Neutrophil (primary cell): ENCODE data around the gene KIF3B.
"Not testable (repeated sequence)": the region's sequence is repeated elsewhere in the genome, so short reads cannot be mapped to it uniquely, and the experiment has no call there.

Experiments used
- H3K27ac ChIP-seq: fragments of 200-600 bp; sonication (generic); 2 replicates; pipeline ENCODE4 v1.5.1; 2016; ENCODE audit warnings: mild to moderate bottlenecking, moderate library complexity
- H3K27me3 ChIP-seq: fragments of 200-600 bp; sonication (generic); 2 replicates; pipeline ENCODE4 v1.6.0; 2016; ENCODE audit warnings: mild to moderate bottlenecking
- H3K36me3 ChIP-seq: fragments of 200-600 bp; sonication (generic); 2 replicates; pipeline ENCODE4 v1.5.1; 2017
- H3K4me1 ChIP-seq, 2 experiments: fragments of 200-600 bp in 1 of 2; sonication (generic) in 1 of 2; 1 replicate in 1 of 2; 2 replicates in 1 of 2; pipeline versions ENCODE4 v1.5.1 to v1.6.1; 2013 to 2016; ENCODE audit warnings: low read depth in 1 of 2, low read length in 1 of 2, mild to moderate bottlenecking in 1 of 2, moderate library complexity in 1 of 2; ENCODE audit not compliant: control insufficient read depth in 1 of 2, insufficient read depth in 1 of 2
- H3K4me3 ChIP-seq, 2 experiments: fragments of 200-600 bp in 1 of 2; sonication (generic) in 1 of 2; 1 replicate in 1 of 2; 2 replicates in 1 of 2; pipeline ENCODE4 v1.5.1; 2013 to 2016; ENCODE audit warnings: low read depth in 1 of 2, low read length in 1 of 2, mild to moderate bottlenecking in 1 of 2, moderate library complexity in 1 of 2
- H3K9me3 ChIP-seq: fragments of 200-600 bp; sonication (generic); 2 replicates; pipeline ENCODE4 v1.5.1; 2016
- TF ChIP-seq, protein P1 (sequence below): fragments of 200-600 bp; sonication (generic); IDR thresholded peaks from 2 replicates; pipeline ENCODE4 v1.5.1; 2016; ENCODE audit warnings: antibody characterized with exemption

Gene KIF3B

DNA sequence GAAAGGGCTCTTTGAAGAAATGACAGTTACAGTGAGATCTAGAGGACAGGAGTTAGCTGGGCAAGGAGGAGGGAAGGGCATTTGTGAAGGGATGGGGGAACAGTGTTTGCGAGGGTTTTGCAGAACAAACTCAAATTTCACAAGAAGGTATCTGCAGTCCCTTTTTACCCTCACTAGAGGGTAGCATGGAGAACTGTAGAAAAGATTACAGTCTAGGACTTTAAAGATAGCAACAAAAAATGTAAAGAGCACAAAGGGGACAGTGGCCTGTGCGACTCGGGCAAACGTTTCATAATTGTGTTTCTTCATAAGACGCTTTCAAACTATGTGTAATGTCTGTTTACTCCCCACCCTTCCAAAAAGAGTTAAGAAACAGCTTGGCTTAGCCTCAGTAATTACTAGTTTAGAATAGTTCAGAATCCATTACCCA lies 59.5 kb downstream of the KIF3B start:
- Histone ChIP-seq H3K4me1 (peaks cover 27 to 29% of the 10 kb centered on the region in 2 experiments), H3K9me3 (no peaks in the 10 kb centered on the region), H3K4me3 (no peak overlapping the region), H3K27ac (peak overlapping the region; percentile 53), H3K36me3 (peaks cover 13% of the 10 kb centered on the region), H3K27me3 (no peaks in the 10 kb centered on the region)
- TF ChIP-seq, protein P1, sequence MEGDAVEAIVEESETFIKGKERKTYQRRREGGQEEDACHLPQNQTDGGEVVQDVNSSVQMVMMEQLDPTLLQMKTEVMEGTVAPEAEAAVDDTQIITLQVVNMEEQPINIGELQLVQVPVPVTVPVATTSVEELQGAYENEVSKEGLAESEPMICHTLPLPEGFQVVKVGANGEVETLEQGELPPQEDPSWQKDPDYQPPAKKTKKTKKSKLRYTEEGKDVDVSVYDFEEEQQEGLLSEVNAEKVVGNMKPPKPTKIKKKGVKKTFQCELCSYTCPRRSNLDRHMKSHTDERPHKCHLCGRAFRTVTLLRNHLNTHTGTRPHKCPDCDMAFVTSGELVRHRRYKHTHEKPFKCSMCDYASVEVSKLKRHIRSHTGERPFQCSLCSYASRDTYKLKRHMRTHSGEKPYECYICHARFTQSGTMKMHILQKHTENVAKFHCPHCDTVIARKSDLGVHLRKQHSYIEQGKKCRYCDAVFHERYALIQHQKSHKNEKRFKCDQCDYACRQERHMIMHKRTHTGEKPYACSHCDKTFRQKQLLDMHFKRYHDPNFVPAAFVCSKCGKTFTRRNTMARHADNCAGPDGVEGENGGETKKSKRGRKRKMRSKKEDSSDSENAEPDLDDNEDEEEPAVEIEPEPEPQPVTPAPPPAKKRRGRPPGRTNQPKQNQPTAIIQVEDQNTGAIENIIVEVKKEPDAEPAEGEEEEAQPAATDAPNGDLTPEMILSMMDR, result peak; percentile 19

DNA sequence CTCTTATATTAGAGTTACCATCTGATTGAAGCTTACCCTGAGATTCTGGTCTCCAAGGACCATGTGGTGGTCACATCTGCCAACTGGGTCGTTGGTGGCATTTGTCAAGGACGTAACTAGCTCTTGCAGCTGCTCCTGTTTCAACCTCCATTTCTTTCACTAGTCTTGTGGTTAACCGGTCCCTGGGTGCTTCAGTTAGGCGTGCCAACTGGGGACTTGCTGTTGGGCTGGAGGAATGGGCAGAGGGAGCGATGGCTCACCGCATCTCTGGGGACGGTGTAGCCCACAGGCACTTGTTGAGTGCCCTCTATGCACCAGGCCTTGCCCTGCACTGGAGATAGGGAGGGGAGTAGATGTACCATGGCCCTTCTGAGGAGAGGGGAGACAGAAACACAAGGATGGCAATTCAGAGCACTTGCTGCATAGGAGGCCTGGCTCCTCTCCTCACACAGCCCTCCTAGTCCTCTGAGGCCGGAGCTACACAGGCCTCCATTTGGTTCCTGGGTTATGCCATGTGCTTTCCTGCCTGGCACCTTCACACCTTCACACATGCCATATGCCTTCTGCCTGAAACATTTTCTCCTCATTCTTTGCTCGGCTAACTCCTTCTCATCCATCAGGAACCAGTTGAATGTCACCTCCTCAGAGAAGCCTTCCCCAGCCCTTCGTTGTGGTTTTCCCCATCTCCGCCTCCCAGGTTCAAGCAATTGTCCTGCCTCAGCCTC lies 60.6 kb downstream of the KIF3B start:
- H3K27ac ChIP-seq, result no peak overlapping the region
- TF ChIP-seq, protein P1, result no peak
- H3K4me3 ChIP-seq, result no peak overlapping the region
- peaks cover 27 to 29% of the 10 kb centered on the region in 2 experiments for H3K4me1 ChIP-seq
- no peaks in the 10 kb centered on the region for H3K27me3 ChIP-seq
- no peaks in the 10 kb centered on the region for H3K9me3 ChIP-seq
- H3K36me3 ChIP-seq, result peaks cover 1% of the 10 kb centered on the region

DNA sequence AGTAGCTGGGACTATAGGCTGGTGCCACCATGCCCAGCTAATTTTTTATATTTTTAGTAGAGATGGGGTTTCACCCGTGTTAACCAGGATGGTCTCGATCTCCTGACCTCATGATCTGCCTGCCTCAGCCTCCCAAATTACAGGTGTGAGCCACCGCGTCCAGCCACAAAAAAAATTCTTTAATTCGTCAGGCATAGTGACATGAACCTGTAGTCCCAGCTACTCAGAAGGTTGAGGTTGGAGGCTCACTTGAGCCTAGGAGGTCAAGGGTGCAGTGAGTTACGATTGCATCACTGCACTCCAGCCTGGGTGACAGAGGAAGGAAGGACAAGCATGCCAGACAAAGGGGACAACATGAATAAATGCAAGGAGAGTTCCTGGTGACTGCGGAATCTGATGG lies 61.2 kb downstream of the KIF3B start:
- Histone ChIP-seq H3K4me3 (no peak overlapping the region), H3K36me3 (no peaks in the 10 kb centered on the region), H3K9me3 (no peaks in the 10 kb centered on the region), H3K27ac (no peak overlapping the region), H3K4me1 (peaks cover 27 to 29% of the 10 kb centered on the region in 2 experiments), H3K27me3 (no peaks in the 10 kb centered on the region)
- TF ChIP-seq, protein P1, result no peak

DNA sequence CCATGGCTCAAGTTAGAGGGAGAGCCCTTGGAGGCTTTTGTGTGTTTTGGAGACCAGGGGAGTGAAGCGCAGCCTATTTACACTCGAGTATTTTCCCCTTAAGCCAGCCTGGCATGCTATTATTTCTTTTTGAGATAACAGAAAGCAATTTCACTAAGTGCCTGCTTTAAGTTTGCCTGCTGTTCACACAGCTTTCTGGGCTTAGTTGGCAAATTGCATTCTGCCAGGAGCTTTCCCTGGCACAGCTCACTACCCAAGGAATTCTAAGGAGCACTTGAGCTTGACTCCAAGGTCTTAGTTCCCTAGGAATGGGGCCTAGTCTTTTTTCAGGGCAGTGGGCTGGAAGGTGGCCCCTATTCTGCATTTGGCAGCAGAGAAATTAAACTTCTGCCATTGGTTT lies 61.7 kb downstream of the KIF3B start:
- Histone ChIP-seq H3K27ac (no peak overlapping the region), H3K9me3 (no peaks in the 10 kb centered on the region), H3K27me3 (no peaks in the 10 kb centered on the region), H3K4me1 (peaks cover 24 to 26% of the 10 kb centered on the region in 2 experiments), H3K36me3 (no peaks in the 10 kb centered on the region), H3K4me3 (no peak overlapping the region)
- TF ChIP-seq, protein P1, result no peak

DNA sequence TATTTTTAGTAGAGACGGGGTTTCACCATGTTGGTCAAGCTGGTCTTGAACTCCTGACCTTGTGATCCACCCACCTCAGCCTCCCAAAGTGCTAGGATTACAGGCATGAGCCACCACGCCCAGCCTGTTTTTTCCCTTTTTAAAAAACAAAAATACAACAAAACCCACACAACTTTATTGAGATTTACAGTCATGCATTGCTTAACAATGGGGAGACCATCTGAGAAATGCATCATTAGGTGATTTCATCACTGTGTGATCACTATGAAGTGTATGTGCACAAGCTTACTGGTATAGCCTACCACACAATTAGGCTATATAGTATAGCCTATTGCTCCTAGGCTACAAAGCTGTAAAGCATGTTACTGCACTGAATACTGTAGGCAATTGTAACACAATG lies 63.6 kb downstream of the KIF3B start:
- not testable (repeated sequence) for H3K4me3 ChIP-seq, H3K9me3 ChIP-seq, H3K36me3 ChIP-seq, H3K27me3 ChIP-seq, H3K27ac ChIP-seq
- H3K4me1 ChIP-seq, result peaks cover 18 to 20% of the 10 kb centered on the region in 2 experiments

DNA sequence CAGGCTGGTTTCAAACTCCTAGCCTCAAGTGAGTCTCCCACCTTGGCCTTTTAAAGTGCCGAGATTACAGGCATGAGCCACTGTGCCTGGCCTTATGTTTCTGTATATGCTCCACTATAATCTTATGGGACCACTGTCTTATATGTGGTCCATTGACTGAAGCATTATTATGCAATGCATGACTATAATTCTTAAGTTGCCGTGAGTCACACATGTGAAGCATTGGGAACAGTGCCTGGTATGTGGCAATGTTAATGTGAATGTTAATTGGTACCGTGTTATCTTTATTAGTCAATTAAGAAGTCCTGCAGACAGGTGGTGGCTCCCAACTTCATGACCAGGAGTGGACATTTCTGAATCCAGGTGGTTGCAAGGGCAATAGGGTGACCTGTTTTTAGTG lies 66.0 kb downstream of the KIF3B start:
- Histone ChIP-seq H3K27me3 (no peaks in the 10 kb centered on the region), H3K4me1 (peaks cover 0 to 8% of the 10 kb centered on the region in 2 experiments), H3K9me3 (no peaks in the 10 kb centered on the region), H3K4me3 (no peak overlapping the region), H3K36me3 (no peaks in the 10 kb centered on the region), H3K27ac (no peak overlapping the region)
- TF ChIP-seq, protein P1, result no peak
